Smooth muscle cell (in vitro differentiated cells): Measurements from ENCODE around the gene CTIF. TPM values are rescaled to one million over a fixed set of nuclear protein-coding genes. Genes with fewer than 3 reads are reported as not detected.

ENCODE experiments used
- DNase-seq: peaks from one replicate; lab custom pipeline; 2025; ENCODE audit not compliant: unreplicated experiment; lab: John Stamatoyannopoulos, UW
- H2AFZ ChIP-seq: fragments of 200-600 bp; sonication (generic); 2 replicates; pipeline ENCODE4 v1.6.0; 2016; ENCODE audit warnings: antibody characterized with exemption, low read depth, mild to moderate bottlenecking
- H3F3A ChIP-seq: fragments of 200-600 bp; sonication (generic); 2 replicates; pipeline ENCODE4 v1.6.0; 2017; ENCODE audit warnings: antibody characterized with exemption, low read depth
- H3K27ac ChIP-seq: fragments of 200-600 bp; sonication (generic); 2 replicates; pipeline ENCODE4 v1.5.1; 2016; ENCODE audit warnings: low read depth, mild to moderate bottlenecking
- H3K27me3 ChIP-seq: fragments of 200-600 bp; sonication (generic); 2 replicates; pipeline ENCODE4 v1.6.1; 2016; ENCODE audit warnings: low read depth, mild to moderate bottlenecking
- H3K36me3 ChIP-seq: fragments of 200-600 bp; sonication (generic); 2 replicates; pipeline ENCODE4 v1.5.1; 2016; ENCODE audit warnings: low read depth
- H3K4me1 ChIP-seq: fragments of 200-600 bp; sonication (generic); 2 replicates; pipeline ENCODE4 v1.5.1; 2016; ENCODE audit warnings: low read depth
- H3K4me2 ChIP-seq: fragments of 200-600 bp; sonication (generic); 2 replicates; pipeline ENCODE4 v1.6.0; 2016; ENCODE audit warnings: mild to moderate bottlenecking
- H3K4me3 ChIP-seq: fragments of 200-600 bp; sonication (generic); 2 replicates; pipeline ENCODE4 v1.5.1; 2016; ENCODE audit warnings: mild to moderate bottlenecking
- H3K79me2 ChIP-seq: fragments of 200-600 bp; sonication (generic); 2 replicates; pipeline ENCODE4 v1.6.0; 2016; ENCODE audit warnings: low read depth, mild to moderate bottlenecking
- H3K9ac ChIP-seq: fragments of 200-600 bp; sonication (generic); 2 replicates; pipeline ENCODE4 v1.6.0; 2016; ENCODE audit warnings: low read depth
- H3K9me3 ChIP-seq: fragments of 200-600 bp; sonication (generic); replicated peaks from 2 replicates; pipeline ENCODE4 v1.5.1; 2016; ENCODE audit warnings: low read depth
- H4K20me1 ChIP-seq: fragments of 200-600 bp; sonication (generic); 2 replicates; pipeline ENCODE4 v1.6.0; 2016; ENCODE audit warnings: low read depth
- WGBS: methylation state at CpG from one replicate; pipeline ENCODE4 v1.1.7; 2016; ENCODE audit warnings: low lambda C conversion rate; 5-methylcytosine and 5-hydroxymethylcytosine counted together
- polyA plus RNA-seq: library from polyadenylated mRNA; unstranded; fragments of >200 nt; fragmentation: Nextera tagmentation; extraction: Ambion mirVana; gene quantifications from 2 replicates; pipeline ENCODE4 v1.2.1, GENCODE V29; 2016
- total RNA-seq: library from RNA; depleted of rRNA; stranded (reverse); fragments of >200 nt; gene quantifications from 2 replicates; pipeline ENCODE4 v1.2.3, GENCODE V29; 2014
- TF ChIP-seq, protein P1 (sequence below): fragments of 200-600 bp; sonication (generic); IDR thresholded peaks from 2 replicates; pipeline ENCODE4 v1.5.1; 2017; ENCODE audit warnings: borderline replicate concordance, mild to moderate bottlenecking, antibody characterized with exemption; ENCODE audit not compliant: insufficient read depth, poor library complexity, severe bottlenecking

CTIF gene
- total and polyA plus RNA-seq, 2 experiments from 2014 or later: 22.2 to 25.3 TPM

DNA sequence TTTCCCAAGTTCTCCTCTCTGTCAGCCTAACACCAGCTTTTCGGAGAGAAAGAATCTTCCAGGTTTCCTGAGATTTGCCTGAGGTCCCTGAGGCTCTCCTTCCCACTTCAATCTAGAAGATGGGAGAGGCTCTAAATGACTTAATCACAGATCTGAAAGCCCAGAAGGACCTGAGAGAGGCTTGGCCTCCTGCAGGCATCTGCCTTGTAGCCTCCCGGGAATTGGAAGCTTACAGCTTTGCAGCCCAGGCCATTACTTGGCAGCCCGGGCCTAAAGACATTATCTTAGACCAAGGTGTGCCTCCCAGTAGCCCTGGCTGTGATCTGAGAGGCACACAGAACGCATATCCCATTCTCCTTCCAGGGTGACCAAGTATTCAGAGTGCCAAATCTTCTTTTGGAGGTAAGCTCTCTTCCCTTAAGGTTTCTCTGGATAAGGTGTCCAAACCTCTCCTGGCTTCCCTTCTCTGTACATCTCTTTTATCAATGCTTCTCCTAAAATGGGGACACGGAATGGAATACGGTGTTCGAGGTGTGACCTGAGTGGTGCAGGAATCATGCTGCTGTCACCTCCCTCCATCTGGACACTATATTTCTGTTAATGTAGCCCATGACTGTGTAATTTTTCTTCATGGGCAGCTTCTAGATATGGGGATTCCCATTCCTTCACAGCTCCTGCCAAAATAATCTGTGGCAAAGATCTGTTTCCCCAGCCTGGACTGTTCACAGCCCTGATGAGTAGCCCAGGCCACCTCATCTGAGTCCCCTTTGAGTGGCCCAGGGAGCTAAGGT, 16.0 kb downstream of the CTIF start:
- H3K4me3 ChIP-seq: no peak overlapping the region
- H4K20me1 ChIP-seq: peaks cover 92% of the 10 kb centered on the region
- 92% methylated on average over 7 of the region's 7 CpGs for WGBS

DNA sequence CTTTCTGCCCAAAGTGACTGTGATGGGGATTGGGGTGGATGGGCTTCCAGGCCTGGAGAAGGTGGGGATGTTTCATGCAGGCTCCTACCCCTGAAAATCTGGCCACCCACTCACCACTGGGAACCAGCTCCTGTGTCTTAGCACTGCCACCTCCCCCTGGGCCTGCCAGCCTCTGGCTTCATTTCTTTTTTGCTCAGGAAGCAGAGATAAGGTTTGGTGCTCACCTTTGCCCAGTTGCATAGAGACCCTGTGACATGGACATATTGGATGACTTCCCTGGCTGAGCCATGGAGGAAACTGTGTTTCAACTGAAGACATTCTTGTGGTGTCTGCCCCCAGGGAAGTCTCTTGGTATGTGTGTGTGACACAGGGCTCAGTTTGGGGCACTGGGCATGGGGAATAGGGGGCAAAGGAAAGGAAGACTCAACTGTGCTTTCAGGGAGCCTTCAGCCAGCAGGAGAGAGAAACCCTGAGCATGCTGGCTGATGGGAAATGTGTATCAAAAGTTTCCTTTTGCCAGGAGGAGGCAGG, 16.7 kb downstream of the CTIF start:
- peaks cover under 1% of the 10 kb centered on the region for H3F3A ChIP-seq
- TF ChIP-seq, protein P1, sequence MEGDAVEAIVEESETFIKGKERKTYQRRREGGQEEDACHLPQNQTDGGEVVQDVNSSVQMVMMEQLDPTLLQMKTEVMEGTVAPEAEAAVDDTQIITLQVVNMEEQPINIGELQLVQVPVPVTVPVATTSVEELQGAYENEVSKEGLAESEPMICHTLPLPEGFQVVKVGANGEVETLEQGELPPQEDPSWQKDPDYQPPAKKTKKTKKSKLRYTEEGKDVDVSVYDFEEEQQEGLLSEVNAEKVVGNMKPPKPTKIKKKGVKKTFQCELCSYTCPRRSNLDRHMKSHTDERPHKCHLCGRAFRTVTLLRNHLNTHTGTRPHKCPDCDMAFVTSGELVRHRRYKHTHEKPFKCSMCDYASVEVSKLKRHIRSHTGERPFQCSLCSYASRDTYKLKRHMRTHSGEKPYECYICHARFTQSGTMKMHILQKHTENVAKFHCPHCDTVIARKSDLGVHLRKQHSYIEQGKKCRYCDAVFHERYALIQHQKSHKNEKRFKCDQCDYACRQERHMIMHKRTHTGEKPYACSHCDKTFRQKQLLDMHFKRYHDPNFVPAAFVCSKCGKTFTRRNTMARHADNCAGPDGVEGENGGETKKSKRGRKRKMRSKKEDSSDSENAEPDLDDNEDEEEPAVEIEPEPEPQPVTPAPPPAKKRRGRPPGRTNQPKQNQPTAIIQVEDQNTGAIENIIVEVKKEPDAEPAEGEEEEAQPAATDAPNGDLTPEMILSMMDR: no peak
- no peak for DNase-seq
- H3K9me3 ChIP-seq: no peaks in the 10 kb centered on the region
- H3K4me3 ChIP-seq: no peak overlapping the region
- H2AFZ ChIP-seq: no peak overlapping the region
- peaks cover 89% of the 10 kb centered on the region for H4K20me1 ChIP-seq
- no peaks in the 10 kb centered on the region for H3K4me1 ChIP-seq
- H3K79me2 ChIP-seq: peaks cover 90% of the 10 kb centered on the region
- no peak overlapping the region for H3K9ac ChIP-seq
- H3K4me2 ChIP-seq: no peak overlapping the region
- H3K27me3 ChIP-seq: no peaks in the 10 kb centered on the region
- H3K36me3 ChIP-seq: peaks cover 4% of the 10 kb centered on the region
- no peak overlapping the region for H3K27ac ChIP-seq

More for the DNA sequence above, 16.0 kb downstream of the CTIF start:
- peaks cover 4% of the 10 kb centered on the region for H3K36me3 ChIP-seq
- TF ChIP-seq, protein P1: no peak
- H3K27ac ChIP-seq: no peak overlapping the region
- no peaks in the 10 kb centered on the region for H3F3A ChIP-seq
- no peak overlapping the region for H3K4me2 ChIP-seq
- peaks cover 91% of the 10 kb centered on the region for H3K79me2 ChIP-seq
- H3K27me3 ChIP-seq: no peaks in the 10 kb centered on the region
- no peaks in the 10 kb centered on the region for H3K9me3 ChIP-seq
- H3K4me1 ChIP-seq: no peaks in the 10 kb centered on the region
- H2AFZ ChIP-seq: no peak overlapping the region
- H3K9ac ChIP-seq: no peak overlapping the region
- DNase-seq: no peak

DNA sequence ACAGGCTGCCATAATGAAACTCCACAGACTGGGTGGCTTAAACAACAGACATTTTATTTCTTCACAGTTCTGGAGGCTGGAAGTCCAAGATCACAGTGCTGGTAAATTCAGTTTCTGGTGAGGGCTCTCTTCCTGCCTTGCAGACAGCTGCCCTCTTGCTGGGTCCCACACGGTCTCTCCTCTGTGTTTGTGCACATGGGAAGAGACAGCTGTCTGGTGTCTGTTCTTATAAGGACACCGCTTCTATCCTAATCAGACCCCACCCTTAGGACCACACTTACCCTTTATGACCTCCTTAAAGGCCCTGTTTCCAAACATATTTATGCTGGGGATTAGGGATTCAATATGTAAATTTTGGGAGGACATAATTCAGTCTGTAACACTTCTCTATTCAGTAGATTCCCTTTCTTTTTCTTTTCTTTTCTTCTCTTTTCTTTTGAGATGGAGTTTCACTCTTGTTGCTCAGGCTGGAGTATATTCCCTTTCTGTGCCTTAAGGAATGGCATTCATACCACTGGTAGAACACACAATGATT, 18.9 kb downstream of the CTIF start:
- H3K4me1 ChIP-seq: no peaks in the 10 kb centered on the region
- no peaks in the 10 kb centered on the region for H3K27me3 ChIP-seq
- no peak for DNase-seq
- no peaks in the 10 kb centered on the region for H3K9me3 ChIP-seq
- H3K79me2 ChIP-seq: peaks cover 78% of the 10 kb centered on the region
- H3K36me3 ChIP-seq: peaks cover 4% of the 10 kb centered on the region
- H3K27ac ChIP-seq: no peak overlapping the region
- H2AFZ ChIP-seq: no peak overlapping the region
- H3K9ac ChIP-seq: no peak overlapping the region
- H3F3A ChIP-seq: peaks cover 10% of the 10 kb centered on the region
- WGBS: 81% methylated on average over 2 of the region's 2 CpGs
- peaks cover 87% of the 10 kb centered on the region for H4K20me1 ChIP-seq
- H3K4me3 ChIP-seq: no peak overlapping the region
- TF ChIP-seq, protein P1: no peak
- no peak overlapping the region for H3K4me2 ChIP-seq
